ENCODE results near the gene BECN2.

Gene BECN2

GRCh38 chr1:241957692-241958494, at the start of gene BECN2:
TSS of gene BECN2 (plus strand) at chr1:241957767. CDS start at chr1:241957767, 0 bp downstream.
- TF ChIP-seq EZH2phosphoT487 (IDR thresholded peaks at IDR 0.05; ENCODE audit: borderline replicate concordance): no peak
- no peak for TF ChIP-seq CTCF (conservative IDR thresholded peaks at IDR 0.05; ENCODE audit: low read length)
- Histone ChIP-seq H3K4me1 (ENCODE audit: insufficient read depth, low read length, poor library complexity, severe bottlenecking) (no peaks in the 10 kb centered on the region), H3K9me2 (replicated peaks; ENCODE audit: low read depth, low read length) (no peaks in the 10 kb centered on the region), H2AFZ (ENCODE audit: low read length) (no peak within 1 kb of the TSS), H3K36me3 (ENCODE audit: insufficient read depth, low read length) (no peaks in the 10 kb centered on the region), H3K79me2 (ENCODE audit: insufficient read depth, low read length) (no peaks in the 10 kb centered on the region), H3K9me3 (ENCODE audit: insufficient read depth, low read depth, low read length) (no peaks in the 10 kb centered on the region; the same call in 1 of the 2 replicates), H3F3A (ENCODE audit: low read depth) (no peaks in the 10 kb centered on the region), H3K27me3 (ENCODE audit: insufficient read depth, low read length, poor library complexity, severe bottlenecking) (no peaks in the 10 kb centered on the region), H4K20me1 (ENCODE audit: insufficient read depth, low read length, poor library complexity, severe bottlenecking) (no peaks in the 10 kb centered on the region), H3K9ac (ENCODE audit: low read depth, low read length, poor library complexity, severe bottlenecking) (no peak within 1 kb of the TSS), H3K4me3 (ENCODE audit: low read length, poor library complexity, severe bottlenecking) (no peak within 1 kb of the TSS), H3K4me2 (ENCODE audit: low read depth, low read length, poor library complexity, severe bottlenecking) (no peak within 1 kb of the TSS)

- Histone ChIP-seq H3K4me1 (ENCODE audit: insufficient read depth, low read length, poor library complexity, severe bottlenecking) (no peaks in the 10 kb centered on the region), H3K4me3 (ENCODE audit: low read length, poor library complexity, severe bottlenecking) (no peak overlapping the region), H3K79me2 (ENCODE audit: insufficient read depth, low read length) (no peaks in the 10 kb centered on the region), H2AFZ (ENCODE audit: low read length) (no peak overlapping the region), H3K9me2 (replicated peaks; ENCODE audit: low read depth, low read length) (no peaks in the 10 kb centered on the region), H4K20me1 (ENCODE audit: insufficient read depth, low read length, poor library complexity, severe bottlenecking) (no peaks in the 10 kb centered on the region), H3F3A (ENCODE audit: low read depth) (no peaks in the 10 kb centered on the region), H3K27me3 (ENCODE audit: insufficient read depth, low read length, poor library complexity, severe bottlenecking) (no peaks in the 10 kb centered on the region), H3K36me3 (ENCODE audit: insufficient read depth, low read length) (no peaks in the 10 kb centered on the region), H3K4me2 (ENCODE audit: low read depth, low read length, poor library complexity, severe bottlenecking) (no peak overlapping the region), H3K9me3 (ENCODE audit: insufficient read depth, low read depth, low read length) (no peaks in the 10 kb centered on the region), H3K9ac (ENCODE audit: low read depth, low read length, poor library complexity, severe bottlenecking) (no peak overlapping the region)
- TF ChIP-seq EZH2phosphoT487 (IDR thresholded peaks at IDR 0.05; ENCODE audit: borderline replicate concordance): no peak
- no peak for TF ChIP-seq CTCF (conservative IDR thresholded peaks at IDR 0.05; ENCODE audit: low read length)
Observed at GRCh38 chr1:241916196-241916595, 41.4 kb upstream of the BECN2 start.

GRCh38 chr1:241917487-241917886, 40.1 kb upstream of the BECN2 start:
- Histone ChIP-seq H3K4me3 (ENCODE audit: low read length, poor library complexity, severe bottlenecking) (no peak overlapping the region), H3K4me2 (ENCODE audit: low read depth, low read length, poor library complexity, severe bottlenecking) (no peak overlapping the region), H3K9me2 (replicated peaks; ENCODE audit: low read depth, low read length) (no peaks in the 10 kb centered on the region), H3K9ac (ENCODE audit: low read depth, low read length, poor library complexity, severe bottlenecking) (no peak overlapping the region), H3K9me3 (ENCODE audit: insufficient read depth, low read depth, low read length) (no peaks in the 10 kb centered on the region), H2AFZ (ENCODE audit: low read length) (no peak overlapping the region), H4K20me1 (ENCODE audit: insufficient read depth, low read length, poor library complexity, severe bottlenecking) (no peaks in the 10 kb centered on the region), H3F3A (ENCODE audit: low read depth) (no peaks in the 10 kb centered on the region), H3K36me3 (ENCODE audit: insufficient read depth, low read length) (no peaks in the 10 kb centered on the region), H3K27me3 (ENCODE audit: insufficient read depth, low read length, poor library complexity, severe bottlenecking) (no peaks in the 10 kb centered on the region), H3K4me1 (ENCODE audit: insufficient read depth, low read length, poor library complexity, severe bottlenecking) (no peaks in the 10 kb centered on the region), H3K79me2 (ENCODE audit: insufficient read depth, low read length) (no peaks in the 10 kb centered on the region)
- no peak for TF ChIP-seq EZH2phosphoT487 (IDR thresholded peaks at IDR 0.05; ENCODE audit: borderline replicate concordance)
- TF ChIP-seq CTCF (conservative IDR thresholded peaks at IDR 0.05; ENCODE audit: low read length): no peak
